Endothelial cell of umbilical vein (primary cell): ENCODE measurements around the gene CREBL2. TPM values are rescaled to one million over a fixed set of nuclear protein-coding genes. Genes with fewer than 3 reads are reported as not detected.

ENCODE experiments used
- BruUV-seq: library from RNA; stranded (reverse); fragments of 400-500 nt; replicated peaks from 2 replicates; lab custom pipeline; 2021; lab: Mats Ljungman, UMichigan
- CTCF ChIA-PET: fragments of 300-600, 350-600 bp; sonication (Branson Sonifier 250); formaldehyde crosslinking; loops from one replicate; lab custom pipeline; 2021; ENCODE audit warnings: antibody characterized with exemption, inconsistent platforms; lab: Charles Lee
- POLR2A ChIA-PET: fragments of 300-600, 350-600 bp; sonication (Branson Sonifier 250); formaldehyde crosslinking; loops from one replicate; lab custom pipeline; 2021; ENCODE audit warnings: antibody characterized with exemption, inconsistent platforms; lab: Charles Lee
- DNase-seq: peaks from one replicate; pipeline ENCODE4 v3.0.0-alpha.2; 2011; ENCODE audit warnings: low read depth, low spot score
- FAIRE-seq: peaks from 2 replicates; lab custom pipeline; 2011; peaks lifted over from hg19 to GRCh38; lab: Jason Lieb, UNC
- H2AFZ ChIP-seq: 2 replicates; pipeline ENCODE4 v1.6.0; 2012; ENCODE audit warnings: low read depth, low read length, control low read depth, inconsistent platforms
- H3K27ac ChIP-seq: 2 replicates; pipeline ENCODE4 v1.5.1; 2011; ENCODE audit warnings: low read depth, mild to moderate bottlenecking, control low read depth, low read length, moderate library complexity; ENCODE audit not compliant: insufficient read depth
- H3K27me3 ChIP-seq, 2 experiments: 2 replicates each; pipeline versions ENCODE4 v1.6.0 to v1.6.1; 2011; ENCODE audit warnings: low read length in 2 of 2, mixed read lengths in 1 of 2; ENCODE audit not compliant: control insufficient read depth in 2 of 2, insufficient read depth in 2 of 2
- H3K36me3 ChIP-seq, 2 experiments: 2 replicates in 1 of 2; 3 replicates in 1 of 2; pipeline ENCODE4 v1.5.1; 2011; ENCODE audit warnings: low read length in 2 of 2, mild to moderate bottlenecking in 1 of 2, moderate library complexity in 1 of 2; ENCODE audit not compliant: control insufficient read depth in 2 of 2, insufficient read depth in 2 of 2; ENCODE audit errors: extremely low read depth in 1 of 2
- H3K4me1 ChIP-seq: 3 replicates; pipeline ENCODE4 v1.5.1; 2011; ENCODE audit warnings: mild to moderate bottlenecking, low read length; ENCODE audit not compliant: control insufficient read depth, insufficient read depth; ENCODE audit errors: extremely low read depth
- H3K4me2 ChIP-seq: 2 replicates; pipeline ENCODE4 v1.6.1; 2011; ENCODE audit warnings: low read length, control low read depth, mixed read lengths; ENCODE audit not compliant: insufficient read depth
- H3K4me3 ChIP-seq, 3 experiments: fragments of 200-600 bp in 1 of 3; sonication (generic), shearing (Covaris generic) in 1 of 3; replicated peaks in 1 of 3; 2 replicates each; pipeline ENCODE4 v1.5.1; 2011 to 2016; ENCODE audit warnings: control low read depth in 3 of 3, low read length in 3 of 3, mild to moderate bottlenecking in 2 of 3, inconsistent platforms in 1 of 3, low read depth in 1 of 3, moderate library complexity in 1 of 3; ENCODE audit not compliant: insufficient read depth in 1 of 3
- H3K79me2 ChIP-seq: 2 replicates; pipeline ENCODE4 v1.6.0; 2012; ENCODE audit warnings: low read length, inconsistent platforms; ENCODE audit not compliant: control insufficient read depth, insufficient read depth
- H3K9ac ChIP-seq: replicated peaks from 2 replicates; pipeline ENCODE3; 2011; ENCODE audit warnings: low read length, control low read depth; ENCODE audit not compliant: insufficient read depth; ENCODE audit errors: extremely low read depth
- H3K9me1 ChIP-seq: replicated peaks from 3 replicates; pipeline ENCODE4 v1.6.0; 2011; ENCODE audit warnings: mild to moderate bottlenecking, low read length; ENCODE audit not compliant: control insufficient read depth, insufficient read depth; ENCODE audit errors: extremely low read depth
- H3K9me3 ChIP-seq: replicated peaks from 2 replicates; pipeline ENCODE4 v1.5.1; 2012; ENCODE audit warnings: low read length, inconsistent platforms; ENCODE audit not compliant: control insufficient read depth, insufficient read depth
- H4K20me1 ChIP-seq: replicated peaks from 2 replicates; pipeline ENCODE3; 2011; ENCODE audit warnings: mild to moderate bottlenecking, low read length; ENCODE audit not compliant: control insufficient read depth, insufficient read depth; ENCODE audit errors: extremely low read depth
- EZH2 ChIP-seq: IDR thresholded peaks from 2 replicates; pipeline ENCODE4 v1.6.1; 2012; ENCODE audit warnings: borderline replicate concordance, low read depth, mild to moderate bottlenecking, moderate library complexity, low read length, inconsistent platforms; ENCODE audit not compliant: severe bottlenecking
- FOS ChIP-seq: IDR thresholded peaks from 2 replicates; pipeline ENCODE4 v1.6.1; 2011; ENCODE audit warnings: mild to moderate bottlenecking, low read length, moderate library complexity, borderline replicate concordance; ENCODE audit not compliant: insufficient read depth
- GATA2 ChIP-seq: IDR thresholded peaks from 2 replicates; pipeline ENCODE4 v1.7.0; 2011; ENCODE audit warnings: low read depth, mild to moderate bottlenecking, moderate library complexity, mixed read lengths, low read length; ENCODE audit not compliant: insufficient read length, insufficient read depth
- JUN ChIP-seq: IDR thresholded peaks from 2 replicates; pipeline ENCODE4 v1.6.1; 2011; ENCODE audit warnings: borderline replicate concordance, low read depth; ENCODE audit not compliant: insufficient read length, insufficient read depth
- MYC ChIP-seq: IDR thresholded peaks from one replicate; pipeline ENCODE4 v1.6.1; 2011; ENCODE audit warnings: mild to moderate bottlenecking, low read depth, low read length
- POLR2A ChIP-seq: IDR thresholded peaks from 2 replicates; pipeline ENCODE4 v1.6.1; 2012; ENCODE audit warnings: low read depth, mild to moderate bottlenecking, control low read depth, low read length
- POLR2AphosphoS5 ChIP-seq: IDR thresholded peaks from 2 replicates; pipeline ENCODE4 v1.6.1; 2012; ENCODE audit warnings: low read depth, mild to moderate bottlenecking, control low read depth, low read length, moderate library complexity; ENCODE audit not compliant: insufficient read depth
- dilution Hi-C: fragments of 300-500 bp; cut with MboI; formaldehyde crosslinking; loops from one replicate; pipeline ENCODE4 v1.15.0; 2019; ENCODE audit warnings: low sequenced_read_pairs; ENCODE audit not compliant: extremely low pct_ligation_motif_present
- intact Hi-C: fragments of 100-400 bp; cut with micrococcal nuclease; formaldehyde crosslinking; loops from one replicate; pipeline ENCODE4 v1.10.0; 2022
- polyA plus RNA-seq, 4 experiments: library from polyadenylated mRNA; depleted of rRNA in 3 of 4; stranded (reverse) in 3 of 4; unstranded in 1 of 4; fragments of >200 nt; gene quantifications; 2 replicates each; pipeline versions ENCODE4 v1.2.1 to v1.2.3, GENCODE V29; 2011 to 2012; ENCODE audit warnings: missing spikeins in 1 of 4
- total RNA-seq: library from RNA; stranded (reverse); gene quantifications from 2 replicates; pipeline ENCODE4 v1.2.3, GENCODE V29; 2021
- TF ChIP-seq, protein P1 (sequence below): IDR thresholded peaks from 2 replicates; pipeline ENCODE4 v1.6.1; 2011; ENCODE audit not compliant: insufficient read depth, insufficient read length
- TF ChIP-seq, protein P2 (sequence below), 2 donors: IDR thresholded peaks; 1 replicate in 1 of 2; 2 replicates in 1 of 2; pipeline ENCODE4 v1.5.1; 2011; ENCODE audit warnings: low read length in 2 of 2, mild to moderate bottlenecking in 2 of 2, moderate library complexity in 2 of 2, control low read depth in 1 of 2, inconsistent platforms in 1 of 2, low read depth in 1 of 2; ENCODE audit not compliant: insufficient read depth in 1 of 2; ENCODE audit errors: extremely low read depth in 1 of 2

The CREBL2 gene
- total and polyA plus RNA-seq, 2 donors (not counting 3 experiments of a cell fraction or from before 2014, with no cell fraction given) = 10.5 to 19.4 TPM

GRCh38 chr12:12620730-12621315, 9.1 kb downstream of the CREBL2 start:
- H3K4me3 ChIP-seq = no peak overlapping the region
- no peak overlapping the region for H2AFZ ChIP-seq
- no peak overlapping the region for H3K9ac ChIP-seq
- no peaks in the 10 kb centered on the region for H3K27me3 ChIP-seq
- H4K20me1 ChIP-seq = peaks cover 2% of the 10 kb centered on the region
- TF ChIP-seq, protein P1, sequence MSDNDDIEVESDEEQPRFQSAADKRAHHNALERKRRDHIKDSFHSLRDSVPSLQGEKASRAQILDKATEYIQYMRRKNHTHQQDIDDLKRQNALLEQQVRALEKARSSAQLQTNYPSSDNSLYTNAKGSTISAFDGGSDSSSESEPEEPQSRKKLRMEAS = no peak
- TF ChIP-seq, protein P2, sequence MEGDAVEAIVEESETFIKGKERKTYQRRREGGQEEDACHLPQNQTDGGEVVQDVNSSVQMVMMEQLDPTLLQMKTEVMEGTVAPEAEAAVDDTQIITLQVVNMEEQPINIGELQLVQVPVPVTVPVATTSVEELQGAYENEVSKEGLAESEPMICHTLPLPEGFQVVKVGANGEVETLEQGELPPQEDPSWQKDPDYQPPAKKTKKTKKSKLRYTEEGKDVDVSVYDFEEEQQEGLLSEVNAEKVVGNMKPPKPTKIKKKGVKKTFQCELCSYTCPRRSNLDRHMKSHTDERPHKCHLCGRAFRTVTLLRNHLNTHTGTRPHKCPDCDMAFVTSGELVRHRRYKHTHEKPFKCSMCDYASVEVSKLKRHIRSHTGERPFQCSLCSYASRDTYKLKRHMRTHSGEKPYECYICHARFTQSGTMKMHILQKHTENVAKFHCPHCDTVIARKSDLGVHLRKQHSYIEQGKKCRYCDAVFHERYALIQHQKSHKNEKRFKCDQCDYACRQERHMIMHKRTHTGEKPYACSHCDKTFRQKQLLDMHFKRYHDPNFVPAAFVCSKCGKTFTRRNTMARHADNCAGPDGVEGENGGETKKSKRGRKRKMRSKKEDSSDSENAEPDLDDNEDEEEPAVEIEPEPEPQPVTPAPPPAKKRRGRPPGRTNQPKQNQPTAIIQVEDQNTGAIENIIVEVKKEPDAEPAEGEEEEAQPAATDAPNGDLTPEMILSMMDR (IDR thresholded peaks at IDR 0.05; ENCODE audit: extremely low read depth in 1 of 2, insufficient read depth in 1 of 2, low read depth in 1 of 2, low read length in 2 of 2) = no peak
- TF ChIP-seq FOS = no peak
- no peak for TF ChIP-seq POLR2A
- TF ChIP-seq MYC = no peak
- no peak for TF ChIP-seq GATA2
- TF ChIP-seq POLR2AphosphoS5 = no peak
- no peak for TF ChIP-seq JUN
- TF ChIP-seq EZH2 = no peak
- H3K9me3 ChIP-seq = no peaks in the 10 kb centered on the region
- no peak overlapping the region for H3K27ac ChIP-seq
- no peaks in the 10 kb centered on the region for H3K9me1 ChIP-seq
- dilution Hi-C loops = no loop called here
- no peaks in the 10 kb centered on the region for H3K36me3 ChIP-seq
- FAIRE-seq = no peak
- DNase-seq = no peak
- no peak overlapping the region for H3K4me2 ChIP-seq
- no peaks in the 10 kb centered on the region for H3K79me2 ChIP-seq
- intact Hi-C loops = no loop called here
- POLR2A ChIA-PET = no interaction called here
- BruUV-seq = no TSS peak
- CTCF ChIA-PET = interaction anchor here (1.2 kb wide), 1 partner anchor 8 kb away, joined by 5 read pairs; no protein-coding TSS in a partner anchor
- H3K4me1 ChIP-seq = no peaks in the 10 kb centered on the region
